ENCODE results near the gene B4GAT1.

B4GAT1 gene

GRCh38 chr11:66309475-66309874, 38.0 kb downstream of the B4GAT1 start:
- Histone ChIP-seq H3K9ac (ENCODE audit: insufficient read length, low read depth) (peak overlapping the region; percentile 3), H3K27me3 (ENCODE audit: insufficient read depth, insufficient read length) (no peaks in the 10 kb centered on the region), H3K4me3 (ENCODE audit: insufficient read length, low read depth) (no peak overlapping the region), H3K9me3 (ENCODE audit: insufficient read depth, low read length) (no peaks in the 10 kb centered on the region), H3K36me3 (ENCODE audit: insufficient read depth, insufficient read length, low read length) (no peaks in the 10 kb centered on the region), H3K4me1 (ENCODE audit: insufficient read depth, insufficient read length) (peaks cover 9% of the 10 kb centered on the region)
- no peak for DNase-seq (ENCODE audit: low read depth, low spot score)
- TF ChIP-seq ZNF274 (IDR thresholded peaks at IDR 0.05; ENCODE audit: low read depth, low read length) (no peak), SUZ12 (IDR thresholded peaks at IDR 0.05; ENCODE audit: extremely low read depth, insufficient read depth, insufficient read length) (no peak), YY1 (IDR thresholded peaks at IDR 0.05; ENCODE audit: insufficient read depth, insufficient read length) (no peak)

DNA sequence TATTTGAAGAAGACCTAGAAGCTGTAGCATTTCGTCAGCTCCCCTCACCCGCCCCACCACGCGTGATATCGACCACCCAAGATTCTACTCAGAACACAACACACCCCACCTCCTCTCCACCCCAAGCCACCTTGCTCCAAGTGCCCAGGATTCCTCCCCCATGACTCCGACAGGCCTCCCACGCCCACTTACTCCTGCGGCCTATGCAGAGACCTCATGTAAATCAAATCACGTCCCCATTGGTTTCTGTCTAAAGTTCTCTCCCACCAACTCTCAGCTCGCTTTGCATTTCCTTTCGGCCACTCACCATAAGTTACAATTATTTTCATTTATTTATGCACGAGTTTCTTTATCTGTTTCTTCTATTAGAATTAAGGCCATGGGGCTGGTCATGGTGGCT, 44.8 kb downstream of the B4GAT1 start:
- no peak overlapping the region for H3K4me3 ChIP-seq (ENCODE audit: insufficient read length, low read depth)
- TF ChIP-seq SUZ12 (IDR thresholded peaks at IDR 0.05; ENCODE audit: extremely low read depth, insufficient read depth, insufficient read length), result no peak
- no peak for TF ChIP-seq YY1 (IDR thresholded peaks at IDR 0.05; ENCODE audit: insufficient read depth, insufficient read length)
- TF ChIP-seq ZNF274 (IDR thresholded peaks at IDR 0.05; ENCODE audit: low read depth, low read length), result no peak
- H3K9ac ChIP-seq (ENCODE audit: insufficient read length, low read depth), result no peak overlapping the region
- no peak for DNase-seq (ENCODE audit: low read depth, low spot score)
- H3K4me1 ChIP-seq (ENCODE audit: insufficient read depth, insufficient read length), result peaks cover 6% of the 10 kb centered on the region
- H3K9me3 ChIP-seq (ENCODE audit: insufficient read depth, low read length), result no peaks in the 10 kb centered on the region
- no peaks in the 10 kb centered on the region for H3K36me3 ChIP-seq (ENCODE audit: insufficient read depth, insufficient read length, low read length)
- H3K27me3 ChIP-seq (ENCODE audit: insufficient read depth, insufficient read length), result peaks cover 3% of the 10 kb centered on the region

DNA sequence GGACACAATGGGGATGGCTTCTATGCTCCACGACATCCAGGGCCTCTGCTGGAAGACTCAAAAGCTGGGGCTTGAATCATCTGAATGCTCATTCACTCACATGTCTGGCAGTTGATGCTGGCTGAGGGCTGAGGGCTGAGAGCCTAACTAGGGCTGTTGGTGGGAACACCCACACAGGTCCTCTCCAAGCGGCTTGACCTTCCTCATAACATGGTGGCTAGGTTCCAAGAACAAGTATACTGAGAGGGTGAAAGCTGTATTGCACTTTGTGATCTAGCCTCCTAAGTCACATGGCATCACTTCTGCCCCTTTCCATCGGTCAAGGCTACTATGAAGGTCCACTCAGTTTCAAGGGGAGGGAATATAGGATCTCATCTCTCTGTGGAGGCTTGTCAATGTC, 48.2 kb downstream of the B4GAT1 start:
- no peak for DNase-seq (ENCODE audit: low read depth, low spot score)
- Histone ChIP-seq H3K9ac (ENCODE audit: insufficient read length, low read depth) (no peak overlapping the region), H3K4me1 (ENCODE audit: insufficient read depth, insufficient read length) (peaks cover 22% of the 10 kb centered on the region), H3K9me3 (ENCODE audit: insufficient read depth, low read length) (no peaks in the 10 kb centered on the region), H3K27me3 (ENCODE audit: insufficient read depth, insufficient read length) (peaks cover 12% of the 10 kb centered on the region), H3K4me3 (ENCODE audit: insufficient read length, low read depth) (no peak overlapping the region), H3K36me3 (ENCODE audit: insufficient read depth, insufficient read length, low read length) (no peaks in the 10 kb centered on the region)
- TF ChIP-seq ZNF274 (IDR thresholded peaks at IDR 0.05; ENCODE audit: low read depth, low read length), result no peak
- TF ChIP-seq YY1 (IDR thresholded peaks at IDR 0.05; ENCODE audit: insufficient read depth, insufficient read length), result no peak
- no peak for TF ChIP-seq SUZ12 (IDR thresholded peaks at IDR 0.05; ENCODE audit: extremely low read depth, insufficient read depth, insufficient read length)

GRCh38 chr11:66297610-66298009, 49.8 kb downstream of the B4GAT1 start:
- Histone ChIP-seq H3K4me1 (ENCODE audit: insufficient read depth, insufficient read length) (peaks cover 25% of the 10 kb centered on the region), H3K27me3 (ENCODE audit: insufficient read depth, insufficient read length) (peaks cover 27% of the 10 kb centered on the region), H3K9me3 (ENCODE audit: insufficient read depth, low read length) (no peaks in the 10 kb centered on the region), H3K36me3 (ENCODE audit: insufficient read depth, insufficient read length, low read length) (no peaks in the 10 kb centered on the region), H3K9ac (ENCODE audit: insufficient read length, low read depth) (no peak overlapping the region), H3K4me3 (ENCODE audit: insufficient read length, low read depth) (no peak overlapping the region)
- no peak for DNase-seq (ENCODE audit: low read depth, low spot score)
- TF ChIP-seq ZNF274 (IDR thresholded peaks at IDR 0.05; ENCODE audit: low read depth, low read length), result no peak

Data from NT2/D1 (cell line).